Lower leg skin (tissue), 3 donors: ENCODE measurements around the gene ACVR1.
"Not testable (repeated sequence)": the region's sequence is repeated elsewhere in the genome, so short reads cannot be mapped to it uniquely, and the experiment has no call there.

Source experiments
- POLR2A ChIP-seq, 2 donors: fragments of 450-650 bp; IDR thresholded peaks; one replicate each; pipeline ENCODE4 v1.6.1; 2016 to 2017; ENCODE audit warnings: antibody characterized with exemption in 2 of 2, mild to moderate bottlenecking in 1 of 2, moderate library complexity in 1 of 2
- TF ChIP-seq, protein P1 (sequence below), 3 donors: fragments of 450-650 bp; IDR thresholded peaks; one replicate each; pipeline ENCODE4 v1.5.1; 2016; ENCODE audit warnings: antibody characterized with exemption in 3 of 3, mild to moderate bottlenecking in 3 of 3, moderate library complexity in 2 of 3

GRCh38 chr2:157826644-157827043 is 49.5 kb downstream of the ACVR1 start:
- TF ChIP-seq, protein P1, sequence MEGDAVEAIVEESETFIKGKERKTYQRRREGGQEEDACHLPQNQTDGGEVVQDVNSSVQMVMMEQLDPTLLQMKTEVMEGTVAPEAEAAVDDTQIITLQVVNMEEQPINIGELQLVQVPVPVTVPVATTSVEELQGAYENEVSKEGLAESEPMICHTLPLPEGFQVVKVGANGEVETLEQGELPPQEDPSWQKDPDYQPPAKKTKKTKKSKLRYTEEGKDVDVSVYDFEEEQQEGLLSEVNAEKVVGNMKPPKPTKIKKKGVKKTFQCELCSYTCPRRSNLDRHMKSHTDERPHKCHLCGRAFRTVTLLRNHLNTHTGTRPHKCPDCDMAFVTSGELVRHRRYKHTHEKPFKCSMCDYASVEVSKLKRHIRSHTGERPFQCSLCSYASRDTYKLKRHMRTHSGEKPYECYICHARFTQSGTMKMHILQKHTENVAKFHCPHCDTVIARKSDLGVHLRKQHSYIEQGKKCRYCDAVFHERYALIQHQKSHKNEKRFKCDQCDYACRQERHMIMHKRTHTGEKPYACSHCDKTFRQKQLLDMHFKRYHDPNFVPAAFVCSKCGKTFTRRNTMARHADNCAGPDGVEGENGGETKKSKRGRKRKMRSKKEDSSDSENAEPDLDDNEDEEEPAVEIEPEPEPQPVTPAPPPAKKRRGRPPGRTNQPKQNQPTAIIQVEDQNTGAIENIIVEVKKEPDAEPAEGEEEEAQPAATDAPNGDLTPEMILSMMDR (IDR thresholded peaks at IDR 0.05) = not testable (repeated sequence)
- TF ChIP-seq POLR2A (IDR thresholded peaks at IDR 0.05) = not testable (repeated sequence)
